ENCODE results near the gene FUT9.

GRCh38 chr6:96162711-96163120, 146.9 kb downstream of the FUT9 start:
- TF ChIP-seq, protein P1, sequence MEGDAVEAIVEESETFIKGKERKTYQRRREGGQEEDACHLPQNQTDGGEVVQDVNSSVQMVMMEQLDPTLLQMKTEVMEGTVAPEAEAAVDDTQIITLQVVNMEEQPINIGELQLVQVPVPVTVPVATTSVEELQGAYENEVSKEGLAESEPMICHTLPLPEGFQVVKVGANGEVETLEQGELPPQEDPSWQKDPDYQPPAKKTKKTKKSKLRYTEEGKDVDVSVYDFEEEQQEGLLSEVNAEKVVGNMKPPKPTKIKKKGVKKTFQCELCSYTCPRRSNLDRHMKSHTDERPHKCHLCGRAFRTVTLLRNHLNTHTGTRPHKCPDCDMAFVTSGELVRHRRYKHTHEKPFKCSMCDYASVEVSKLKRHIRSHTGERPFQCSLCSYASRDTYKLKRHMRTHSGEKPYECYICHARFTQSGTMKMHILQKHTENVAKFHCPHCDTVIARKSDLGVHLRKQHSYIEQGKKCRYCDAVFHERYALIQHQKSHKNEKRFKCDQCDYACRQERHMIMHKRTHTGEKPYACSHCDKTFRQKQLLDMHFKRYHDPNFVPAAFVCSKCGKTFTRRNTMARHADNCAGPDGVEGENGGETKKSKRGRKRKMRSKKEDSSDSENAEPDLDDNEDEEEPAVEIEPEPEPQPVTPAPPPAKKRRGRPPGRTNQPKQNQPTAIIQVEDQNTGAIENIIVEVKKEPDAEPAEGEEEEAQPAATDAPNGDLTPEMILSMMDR (IDR thresholded peaks at IDR 0.05; ENCODE audit: low read length): no peak
- TF ChIP-seq EZH2phosphoT487 (IDR thresholded peaks at IDR 0.05; ENCODE audit: low read length) (no peak), EZH2 (optimal IDR thresholded peaks at IDR 0.05; ENCODE audit: low read depth, low read length) (no peak)

Data from MM.1S (cell line).